IPS-18c (cell line): Measurements from ENCODE around the gene RIT2.
"Not testable (repeated sequence)": the region's sequence is repeated elsewhere in the genome, so short reads cannot be mapped to it uniquely, and the experiment has no call there.

Source experiments
- H3K4me3 ChIP-seq: 2 replicates; pipeline ENCODE4 v1.7.0; 2013; ENCODE audit warnings: low read depth, mild to moderate bottlenecking, low read length, moderate library complexity; ENCODE audit not compliant: insufficient read depth
- H3K9me3 ChIP-seq: one replicate; pipeline ENCODE4 v1.6.1; 2013; ENCODE audit warnings: mild to moderate bottlenecking, low read length, moderate library complexity; ENCODE audit not compliant: control insufficient read depth, insufficient read depth

Gene RIT2

DNA sequence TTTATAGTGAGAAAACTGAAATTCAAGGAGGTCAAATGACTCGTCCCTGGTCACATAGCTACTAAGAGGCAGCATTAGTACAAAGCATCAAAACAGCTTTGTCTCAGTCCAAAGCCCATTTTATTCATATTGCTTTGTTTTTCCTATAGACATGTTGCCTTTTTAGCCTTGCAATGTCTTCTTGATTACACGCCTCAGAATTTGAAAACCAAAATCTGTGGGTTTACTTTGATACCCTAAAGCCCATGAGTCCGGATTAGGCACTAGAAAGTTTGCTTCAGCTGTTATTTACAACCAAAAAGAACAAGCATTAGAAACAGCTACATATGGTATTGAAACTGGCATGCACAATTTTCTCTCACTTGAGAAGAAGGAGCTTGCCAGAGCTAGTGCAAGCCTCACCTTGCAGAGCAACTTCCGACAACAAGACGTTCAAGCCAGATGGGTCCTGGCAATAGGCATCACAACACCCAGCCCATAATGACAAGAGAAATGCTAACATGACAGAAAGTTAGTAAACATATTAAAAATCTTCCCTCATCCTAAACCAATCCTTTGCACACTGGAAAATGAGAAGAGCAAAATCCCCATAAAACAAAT is 276.8 kb downstream of the RIT2 start:
- Histone ChIP-seq H3K9me3 (no peaks in the 10 kb centered on the region), H3K4me3 (no peak overlapping the region)

DNA sequence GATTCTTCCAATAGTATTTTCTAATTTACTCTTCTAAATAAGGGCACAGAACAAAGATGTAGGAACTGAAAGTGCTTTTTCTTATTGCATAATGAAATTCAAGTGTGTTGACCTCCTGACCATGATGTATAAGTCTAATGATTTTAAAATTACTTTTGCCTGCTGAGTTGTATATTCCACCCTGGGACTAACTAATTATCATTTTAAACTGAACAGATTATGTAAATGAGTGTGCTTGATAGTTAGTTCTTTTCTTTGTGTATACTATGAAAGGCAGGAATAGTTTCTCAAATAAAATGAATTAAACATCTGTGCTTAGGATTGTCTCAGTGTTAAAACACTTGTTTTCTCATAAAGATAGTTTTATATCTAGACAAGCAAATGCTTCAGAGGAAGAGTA is 284.5 kb downstream of the RIT2 start:
- H3K4me3 ChIP-seq: no peak overlapping the region

DNA sequence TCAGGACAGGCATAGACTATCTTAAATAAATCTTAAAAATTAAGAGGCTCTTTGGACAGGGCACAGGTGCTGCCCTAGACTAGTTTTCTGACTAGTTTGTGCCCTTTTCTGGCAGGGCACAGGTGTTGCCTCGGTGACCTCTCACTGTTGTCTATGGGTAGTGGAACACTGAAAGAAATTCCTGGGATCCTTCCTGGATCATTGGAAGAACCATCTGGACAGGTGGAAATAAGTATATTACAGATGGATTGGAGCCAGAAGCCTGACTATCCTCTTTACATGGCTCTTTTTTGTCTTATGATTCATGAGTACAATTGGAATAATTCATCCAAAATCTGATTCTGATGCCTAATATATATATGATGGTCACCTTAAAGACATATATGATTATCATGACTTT is 286.6 kb downstream of the RIT2 start:
- H3K9me3 ChIP-seq: no peaks in the 10 kb centered on the region
- no peak overlapping the region for H3K4me3 ChIP-seq

More for the DNA sequence above, 284.5 kb downstream of the RIT2 start:
- H3K9me3 ChIP-seq: no peaks in the 10 kb centered on the region

DNA sequence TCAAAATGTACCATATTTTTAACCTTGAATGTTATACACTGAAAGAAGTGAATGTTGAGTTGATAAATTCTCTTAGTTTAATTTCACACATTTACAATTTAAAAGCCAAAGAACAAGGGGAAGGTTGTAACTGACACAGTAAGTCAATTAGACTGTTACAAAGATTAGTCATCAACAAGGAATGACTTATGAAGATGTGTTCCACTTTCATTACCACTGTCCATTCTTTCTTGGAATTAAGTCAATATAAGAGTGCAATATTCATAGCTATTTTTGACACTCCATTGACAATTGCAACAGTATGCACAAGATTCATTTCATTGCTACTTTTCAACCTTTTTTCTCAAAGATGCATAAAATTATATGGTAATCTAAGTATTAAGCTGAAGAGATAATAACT is 291.3 kb downstream of the RIT2 start:
- no peak overlapping the region for H3K4me3 ChIP-seq
- H3K9me3 ChIP-seq: no peaks in the 10 kb centered on the region

DNA sequence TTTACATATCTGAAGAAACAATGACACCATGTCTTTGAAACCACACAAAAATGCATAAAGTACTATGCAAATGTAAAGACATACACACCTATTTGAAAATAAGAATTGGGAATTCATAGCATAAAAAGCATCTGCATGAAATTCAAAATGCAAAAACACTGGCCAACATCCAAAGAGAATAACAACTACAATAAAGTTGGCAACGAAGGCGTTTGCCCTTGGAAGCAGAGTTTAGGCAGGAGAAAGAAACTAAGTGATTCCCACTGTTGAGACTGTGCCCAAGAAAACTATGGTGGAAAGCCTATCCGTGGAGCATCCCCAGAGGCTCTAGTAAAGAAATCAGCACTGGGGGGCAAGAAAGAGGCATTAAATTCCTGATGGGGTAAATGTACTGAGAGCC is 292.8 kb downstream of the RIT2 start:
- H3K9me3 ChIP-seq: no peaks in the 10 kb centered on the region
- no peak overlapping the region for H3K4me3 ChIP-seq

DNA sequence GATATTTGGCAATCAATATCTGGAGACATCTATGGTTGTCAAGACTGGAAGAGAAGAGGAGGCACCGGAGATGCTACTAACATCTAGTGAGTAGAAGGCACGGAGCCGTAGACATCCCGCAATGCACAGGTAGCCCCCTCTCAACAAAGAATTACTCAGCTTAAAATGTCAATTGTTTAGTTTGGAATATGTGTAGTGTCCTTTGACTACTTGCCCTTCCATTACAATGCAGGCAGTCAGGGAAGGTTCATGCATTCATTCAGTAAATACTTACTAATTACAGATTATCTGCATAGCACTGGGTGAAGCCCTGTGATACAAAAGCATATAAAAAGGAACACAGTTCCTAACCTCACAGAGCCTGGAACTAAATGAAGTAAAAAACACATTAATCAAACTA is 294.0 kb downstream of the RIT2 start:
- Histone ChIP-seq H3K4me3 (no peak overlapping the region), H3K9me3 (no peaks in the 10 kb centered on the region)

DNA sequence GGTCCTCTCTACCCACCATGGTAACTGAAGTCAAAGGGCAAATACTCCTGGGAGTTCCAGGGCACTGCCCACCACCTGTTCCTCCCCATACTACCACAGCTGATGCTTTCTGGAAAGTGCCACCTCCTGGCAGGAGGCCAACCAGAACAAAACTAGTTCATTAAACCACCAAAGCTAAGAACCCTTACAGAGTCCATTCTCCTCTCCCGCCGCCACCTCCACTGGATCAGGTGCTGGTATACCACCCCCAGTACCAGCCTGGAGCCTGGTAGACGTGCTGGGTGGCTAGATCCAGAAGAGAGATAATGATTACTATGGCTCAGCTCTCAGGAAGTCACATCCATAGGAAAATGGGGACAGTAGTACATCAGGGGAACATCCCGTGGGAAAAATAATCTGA is 300.9 kb downstream of the RIT2 start:
- H3K9me3 ChIP-seq: no peaks in the 10 kb centered on the region
- no peak overlapping the region for H3K4me3 ChIP-seq

DNA sequence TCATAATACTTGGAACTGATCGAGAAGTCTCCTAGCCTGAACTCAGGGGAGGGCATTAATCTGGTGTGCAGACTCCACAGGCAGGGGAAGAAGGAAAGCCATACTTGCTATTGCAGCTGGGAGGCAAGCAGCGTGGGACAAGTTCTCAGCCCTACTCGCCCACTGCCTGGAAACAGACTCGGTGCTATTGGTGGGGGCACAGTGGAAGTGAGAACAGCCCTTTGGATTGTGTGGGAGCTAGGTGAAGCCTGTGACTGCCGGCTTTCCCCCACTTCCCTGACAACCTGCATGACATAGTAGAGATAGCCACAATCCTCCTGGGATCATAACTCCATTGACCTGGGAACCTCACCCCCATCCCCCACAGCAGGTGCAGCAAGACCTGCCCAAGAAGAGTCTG is 301.3 kb downstream of the RIT2 start:
- Histone ChIP-seq H3K4me3 (no peak overlapping the region), H3K9me3 (no peaks in the 10 kb centered on the region)

DNA sequence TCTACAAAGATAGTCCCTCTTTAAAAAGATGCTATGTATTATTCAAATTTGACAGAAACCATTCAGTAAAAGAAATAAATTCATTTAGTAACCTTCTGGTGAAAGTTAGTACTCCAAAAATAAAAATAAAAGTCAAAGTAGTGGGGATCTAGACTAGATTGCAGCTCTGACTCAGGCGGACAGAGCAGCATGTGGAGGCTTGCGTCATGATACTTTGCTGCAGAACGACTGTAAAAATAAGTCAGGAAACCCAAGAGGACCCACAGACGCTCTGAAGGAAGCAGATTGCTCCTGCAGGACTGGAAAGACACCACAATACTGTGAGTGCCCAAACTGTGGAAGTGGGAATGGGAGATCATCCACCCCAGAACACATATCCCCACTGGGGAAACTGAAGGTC is 301.9 kb downstream of the RIT2 start:
- H3K9me3 ChIP-seq: no peaks in the 10 kb centered on the region
- H3K4me3 ChIP-seq: no peak overlapping the region

DNA sequence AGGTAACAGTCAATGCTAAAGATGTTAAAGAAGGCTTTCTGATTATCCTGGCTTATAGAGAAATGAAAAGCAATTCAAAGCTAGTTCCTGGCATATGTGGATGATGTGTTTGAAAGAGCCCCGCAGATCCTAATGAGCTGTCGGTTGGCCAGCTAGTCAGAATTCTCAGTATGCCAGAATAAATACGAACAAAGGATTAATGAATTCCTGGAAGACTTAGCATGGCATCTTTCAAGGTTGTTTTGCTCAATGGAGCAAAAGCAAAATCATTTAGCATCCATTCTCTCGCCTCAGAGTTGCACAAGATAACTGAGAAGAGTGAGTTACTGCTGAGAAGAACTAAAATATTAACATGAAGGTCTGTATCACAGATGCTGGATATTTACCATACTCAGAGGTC is 307.6 kb downstream of the RIT2 start:
- Histone ChIP-seq H3K4me3 (no peak overlapping the region), H3K9me3 (no peaks in the 10 kb centered on the region)

DNA sequence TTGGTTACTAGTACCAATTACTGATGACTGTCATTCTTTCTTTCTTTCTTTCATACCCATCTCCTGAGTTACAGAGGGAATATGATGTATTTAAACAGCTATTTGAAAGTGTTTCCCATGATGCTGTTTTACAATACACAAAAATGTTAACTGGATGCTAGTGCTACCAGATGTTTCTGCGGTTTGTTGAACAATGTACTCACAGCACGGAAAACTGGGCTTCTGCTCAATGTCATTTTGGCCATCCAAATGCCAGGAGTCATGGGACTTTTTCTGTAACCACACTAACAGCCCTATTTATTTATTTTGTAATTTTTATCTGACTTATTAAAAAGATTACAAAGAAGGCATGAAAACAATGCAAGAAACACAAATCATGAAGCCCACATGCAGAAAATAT is 313.8 kb downstream of the RIT2 start:
- Histone ChIP-seq H3K4me3 (no peak overlapping the region), H3K9me3 (peaks cover 3% of the 10 kb centered on the region)

DNA sequence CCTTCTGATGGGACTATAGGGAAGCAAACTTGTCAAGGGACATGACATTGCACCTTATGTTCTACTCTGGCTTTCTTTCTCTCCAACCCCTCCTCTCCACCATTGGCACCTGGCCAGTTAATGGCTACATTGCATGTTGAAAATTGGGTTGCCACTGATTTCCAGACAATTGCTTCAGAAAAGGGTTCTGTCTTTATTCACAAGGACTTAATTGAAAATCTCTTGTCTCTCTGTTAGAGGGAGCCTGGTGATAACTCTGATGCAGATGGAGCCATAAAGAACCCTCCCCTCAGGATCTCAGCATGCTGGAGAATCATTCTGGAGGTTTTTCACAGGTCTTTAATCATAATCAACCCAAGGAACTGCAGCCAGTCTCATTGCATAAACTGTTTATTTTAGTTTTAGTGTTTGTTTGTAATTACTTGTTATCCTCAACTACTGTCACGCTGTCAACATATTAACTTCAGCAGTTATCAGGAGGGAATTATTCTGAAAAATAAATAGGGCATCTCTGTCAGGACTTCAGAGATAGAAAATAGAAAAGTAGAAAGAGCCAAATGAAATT is 316.8 kb downstream of the RIT2 start:
- Histone ChIP-seq H3K4me3 (no peak overlapping the region), H3K9me3 (peaks cover 3% of the 10 kb centered on the region)

DNA sequence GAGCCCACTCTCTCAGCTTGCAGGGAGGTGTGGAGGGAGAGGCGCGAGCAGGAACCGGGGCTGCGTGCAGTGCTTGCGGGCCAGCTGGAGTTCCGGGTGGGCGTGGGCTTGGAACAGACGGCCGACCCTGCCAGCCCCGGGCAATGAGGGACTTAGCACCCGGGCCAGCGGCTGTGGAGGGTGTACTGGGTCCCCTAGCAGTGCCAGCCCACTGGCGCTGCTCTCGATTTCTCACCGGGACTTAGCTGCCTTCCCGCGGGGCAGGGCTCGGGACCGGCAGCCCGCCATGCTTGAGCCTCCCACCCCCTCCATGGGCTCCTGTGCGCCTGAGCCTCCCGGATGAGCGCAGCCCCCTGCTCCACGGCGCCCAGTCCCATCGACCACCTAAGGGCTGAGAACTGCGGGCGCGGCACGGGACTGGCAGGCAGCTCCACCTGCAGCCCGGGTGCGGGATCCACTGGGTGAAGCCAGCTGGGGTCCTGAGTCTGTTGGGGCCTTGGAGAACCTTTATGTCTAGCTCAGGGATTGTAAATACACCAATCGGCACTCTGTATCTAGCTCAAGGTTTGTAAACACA is 320.2 kb downstream of the RIT2 start:
- H3K9me3 ChIP-seq: not testable (repeated sequence)

DNA sequence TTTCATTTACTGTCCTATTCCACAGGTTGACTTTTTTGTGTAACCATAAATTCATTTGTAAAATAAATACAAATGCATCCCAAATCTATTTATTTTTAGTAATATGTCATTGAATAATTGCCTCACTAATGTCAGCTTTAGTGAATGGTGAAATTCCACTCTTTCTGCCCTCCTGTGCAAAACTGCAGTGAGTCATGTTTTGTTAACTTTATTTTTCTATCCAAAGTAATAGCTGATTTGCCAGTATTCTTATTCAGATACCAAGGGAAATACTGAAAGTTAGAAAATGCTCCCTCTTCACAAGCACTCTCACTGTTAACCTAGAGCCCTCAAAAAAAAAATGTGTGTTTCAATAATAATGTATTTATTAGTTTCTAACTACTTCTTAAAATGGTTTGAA is 322.8 kb downstream of the RIT2 start:
- H3K4me3 ChIP-seq: no peak overlapping the region
- no peaks in the 10 kb centered on the region for H3K9me3 ChIP-seq

More for the DNA sequence above, 320.2 kb downstream of the RIT2 start:
- H3K4me3 ChIP-seq: not testable (repeated sequence)

DNA sequence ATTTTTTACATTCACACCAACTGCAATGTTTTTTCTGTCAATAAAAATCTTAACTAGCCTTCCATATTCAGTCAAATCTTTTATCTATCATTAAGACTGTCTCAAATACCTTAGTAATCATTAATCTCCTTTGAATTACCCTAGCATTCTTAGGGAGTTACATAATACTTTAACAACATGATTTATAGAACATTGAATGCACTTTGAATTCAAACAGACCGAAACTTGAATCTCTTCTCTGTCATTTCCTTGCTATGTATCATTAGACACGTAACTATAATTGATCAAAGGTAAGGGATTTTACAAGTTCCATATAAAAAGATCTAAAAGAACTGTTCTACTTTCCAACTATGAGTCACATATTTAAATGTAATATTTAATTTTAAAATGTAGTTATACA is 330.9 kb downstream of the RIT2 start:
- H3K9me3 ChIP-seq: no peaks in the 10 kb centered on the region
- H3K4me3 ChIP-seq: no peak overlapping the region

DNA sequence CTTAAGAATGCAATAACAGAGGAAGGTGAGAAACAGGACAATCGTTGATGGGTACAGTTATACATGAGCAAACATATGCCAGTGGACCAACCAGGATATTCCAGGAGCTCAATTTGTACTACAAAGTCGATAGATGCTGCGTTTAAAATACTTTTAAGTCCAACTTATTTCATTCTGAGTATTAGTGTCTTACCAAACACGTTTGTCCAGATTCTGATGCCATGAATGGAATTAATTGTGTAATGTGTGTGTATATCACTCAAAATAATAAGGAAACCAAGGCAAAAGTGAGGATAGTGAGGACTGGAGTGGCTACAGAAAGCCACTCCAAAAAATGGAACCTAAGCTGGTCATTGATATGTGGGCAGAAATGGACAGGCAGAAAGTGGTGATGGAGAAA is 332.6 kb downstream of the RIT2 start:
- H3K9me3 ChIP-seq: no peaks in the 10 kb centered on the region
- no peak overlapping the region for H3K4me3 ChIP-seq

DNA sequence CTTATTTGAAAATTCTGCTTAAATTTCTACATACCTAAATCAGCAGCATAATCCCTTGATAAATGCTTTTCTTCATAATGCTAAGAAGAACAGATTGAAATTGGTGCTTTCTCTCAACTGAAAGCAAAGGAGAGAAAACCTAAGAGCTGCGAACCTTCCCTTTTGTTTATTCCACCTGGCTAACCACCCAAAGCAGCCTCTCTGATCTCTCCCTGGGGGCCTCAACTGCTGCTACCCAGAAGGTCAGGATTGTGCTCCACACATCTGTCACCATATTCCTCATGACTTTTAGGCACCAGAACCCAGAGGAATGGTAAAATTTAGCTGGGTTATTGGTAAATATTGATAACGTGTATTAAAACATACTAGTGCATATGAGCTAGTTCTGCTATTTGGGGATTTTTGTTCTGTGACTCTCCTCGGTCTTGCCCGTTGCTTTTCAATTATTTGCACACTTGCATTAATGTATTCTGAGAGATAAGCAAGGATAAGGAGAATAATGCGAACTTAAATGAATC is 334.1 kb downstream of the RIT2 start:
- H3K4me3 ChIP-seq: no peak overlapping the region
- H3K9me3 ChIP-seq: no peaks in the 10 kb centered on the region

DNA sequence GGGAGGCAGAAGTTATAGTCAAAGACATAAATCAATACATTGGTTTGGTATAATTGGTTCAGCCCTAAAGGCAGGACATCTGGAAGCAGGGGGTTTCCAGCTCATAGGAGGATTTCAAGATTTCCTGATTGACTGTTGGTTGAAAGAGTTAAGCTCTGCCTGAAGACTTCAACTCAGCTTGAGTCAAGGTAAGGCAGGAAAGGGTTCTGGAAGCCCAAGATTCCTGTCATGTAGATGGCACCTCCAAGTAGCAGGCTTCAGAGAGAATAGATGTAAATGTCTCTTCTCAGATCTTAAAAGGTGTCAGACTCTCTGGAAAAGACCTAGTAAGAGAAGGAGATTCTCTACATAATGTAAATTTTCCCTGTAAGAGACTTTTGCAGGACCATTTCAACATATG is 335.3 kb downstream of the RIT2 start:
- no peak overlapping the region for H3K4me3 ChIP-seq
- no peaks in the 10 kb centered on the region for H3K9me3 ChIP-seq
